Measurements from ENCODE around the gene PIK3CG.

The PIK3CG gene

GRCh38 chr7:106858618-106859532 lies 6.2 kb upstream of the PIK3CG start (continued):
- TF ChIP-seq ZNF223 (tag by site-specific recombination; IDR thresholded peaks at IDR 0.05): no peak
- TF ChIP-seq HOXD13 (CRISPR knock-in tag; IDR thresholded peaks at IDR 0.05; ENCODE audit: borderline replicate concordance): no peak
- no peak for TF ChIP-seq ZBTB17 (tag by site-specific recombination; IDR thresholded peaks at IDR 0.05)
- TF ChIP-seq ZNF660 (tag by site-specific recombination; IDR thresholded peaks at IDR 0.05): no peak
- TF ChIP-seq ZNF155 (tag by site-specific recombination; IDR thresholded peaks at IDR 0.05): no peak
- TF ChIP-seq ZNF561 (tag by site-specific recombination; IDR thresholded peaks at IDR 0.05; ENCODE audit: borderline replicate concordance): no peak
- TF ChIP-seq ZNF610 (tag by site-specific recombination; IDR thresholded peaks at IDR 0.05; ENCODE audit: borderline replicate concordance): no peak
- TF ChIP-seq ZNF548 (tag by site-specific recombination; IDR thresholded peaks at IDR 0.05): no peak
- TF ChIP-seq ZNF654 (tag by site-specific recombination; IDR thresholded peaks at IDR 0.05; ENCODE audit: low read depth): no peak
- TF ChIP-seq KLF8 (tag by site-specific recombination; IDR thresholded peaks at IDR 0.05): no peak
- no peak for TF ChIP-seq ZBTB20 (tag by site-specific recombination; IDR thresholded peaks at IDR 0.05)

- TF ChIP-seq ZNF664 (tag by site-specific recombination; IDR thresholded peaks at IDR 0.05): no peak
- no peak for TF ChIP-seq REPIN1 (tag by site-specific recombination; IDR thresholded peaks at IDR 0.05; ENCODE audit: low read depth)
- no peak for TF ChIP-seq ZFP41 (tag by site-specific recombination; IDR thresholded peaks at IDR 0.05; ENCODE audit: borderline replicate concordance)
- no peak for TF ChIP-seq ZNF629 (tag by site-specific recombination; IDR thresholded peaks at IDR 0.05)
- TF ChIP-seq ZSCAN30 (tag by site-specific recombination; IDR thresholded peaks at IDR 0.05): no peak
- no peak for TF ChIP-seq ZNF362 (tag by site-specific recombination; IDR thresholded peaks at IDR 0.05)
- TF ChIP-seq ZNF837 (tag by site-specific recombination; IDR thresholded peaks at IDR 0.05): no peak
- H3K27ac ChIP-seq (ENCODE audit: extremely low read depth, low read depth, low read length): no peak overlapping the region
- CTCF ChIA-PET: no interaction called here
- H3K4me1 ChIP-seq (ENCODE audit: control insufficient read depth, insufficient read depth, low read length): no peaks in the 10 kb centered on the region
- no peaks in the 10 kb centered on the region for H3K36me3 ChIP-seq (ENCODE audit: control insufficient read depth in 2 of 2, insufficient read depth in 1 of 2, low read length in 2 of 2)
- POLR2A ChIA-PET: no interaction called here
- no peak overlapping the region for H3K4me3 ChIP-seq (ENCODE audit: low read depth, low read length)
- no peaks in the 10 kb centered on the region for H3K9me3 ChIP-seq (ENCODE audit: control insufficient read depth, insufficient read depth, low read depth, low read length)
These were observed 2.6 kb upstream of the PIK3CG start for GRCh38 chr7:106862317-106863089.

GRCh38 chr7:106863274-106863997 lies 1.6 kb upstream of the PIK3CG start:
- Histone ChIP-seq H3K4me3 (ENCODE audit: low read depth, low read length) (no peak overlapping the region), H3K36me3 (ENCODE audit: control insufficient read depth in 2 of 2, insufficient read depth in 1 of 2, low read length in 2 of 2) (no peaks in the 10 kb centered on the region), H3K4me1 (ENCODE audit: control insufficient read depth, insufficient read depth, low read length) (no peaks in the 10 kb centered on the region), H3K9me3 (ENCODE audit: control insufficient read depth, insufficient read depth, low read depth, low read length) (no peaks in the 10 kb centered on the region), H3K27ac (ENCODE audit: extremely low read depth, low read depth, low read length) (no peak overlapping the region)
- no peak for TF ChIP-seq ZNF211 (tag by site-specific recombination; IDR thresholded peaks at IDR 0.05; ENCODE audit: low read depth)
- TF ChIP-seq ZFHX2 (tag by site-specific recombination; conservative IDR thresholded peaks at IDR 0.05): peak; percentile 87
- peak; percentile 77 for TF ChIP-seq EGR2 (tag by site-specific recombination; IDR thresholded peaks at IDR 0.05; ENCODE audit: low read depth)
- ChIA-PET POLR2A (interaction anchor here (0.7 kb wide), 1 partner anchor 312 kb away, joined by 5 read pairs; no protein-coding TSS in a partner anchor), CTCF (no interaction called here)
